ENCODE measurements around the gene ANXA2R. TPM values are rescaled to one million over a fixed set of nuclear protein-coding genes. Genes with fewer than 3 reads are reported as not detected.

ANXA2R gene
- total RNA-seq, 2 experiments from 2014 or later: 29.5 to 32.0 TPM

Other genes with a start within 250 kb of the ANXA2R start
- gene SELENOP, start 228.4 kb downstream of the ANXA2R start, total RNA-seq: not detected
- gene ZNF131, start 80.6 kb upstream of the ANXA2R start, total RNA-seq: 10 to 100 TPM; 48.4 to 50.8 TPM
- gene NIM1K, start 151.9 kb upstream of the ANXA2R start, total RNA-seq: under 1 TPM; 0.50 to 0.75 TPM